K562 (cell line): Measurements from ENCODE around the gene ATP5F1D. TPM values are rescaled to one million over a fixed set of nuclear protein-coding genes. Genes with fewer than 3 reads are reported as not detected.

Experiments
- BRF1 ChIP-seq: IDR thresholded peaks from 3 replicates; pipeline ENCODE4 v1.6.1; 2011; ENCODE audit warnings: borderline replicate concordance, mild to moderate bottlenecking; ENCODE audit not compliant: insufficient read length; ENCODE audit errors: extremely low read depth
- CREB5 ChIP-seq: fragments of 250-450 bp; sonication (Bioruptor Pico); IDR thresholded peaks from 2 replicates; pipeline ENCODE4 v1.5.0; 2020; ENCODE audit warnings: mild to moderate bottlenecking
- ELK1 ChIP-seq: sonication (generic); formaldehyde crosslinking; IDR thresholded peaks from 2 replicates; pipeline ENCODE4 v1.8.1; 2022; ENCODE audit warnings: missing genetic modification reagents
- FOXA3 ChIP-seq, 2 experiments: fragments of 450-650 bp in 1 of 2; sonication (generic) in 1 of 2; formaldehyde crosslinking; IDR thresholded peaks in 1 of 2; conservative IDR thresholded peaks in 1 of 2; 2 replicates each; pipeline versions ENCODE4 v1.4.0 to v1.8.0; 2020 to 2022; ENCODE audit warnings: mild to moderate bottlenecking in 2 of 2, missing genetic modification reagents in 1 of 2
- GTF2B ChIP-seq: IDR thresholded peaks from 2 replicates; pipeline ENCODE4 v1.6.1; 2011; ENCODE audit not compliant: insufficient read length; ENCODE audit errors: extremely low read depth
- HES1 ChIP-seq: fragments of 450-650 bp; IDR thresholded peaks from 2 replicates; pipeline ENCODE4 v1.6.1; 2016; ENCODE audit warnings: low read depth, mild to moderate bottlenecking, moderate library complexity
- HLTF ChIP-seq: fragments of 450-650 bp; IDR thresholded peaks from 2 replicates; pipeline ENCODE4 v1.6.1; 2016
- NR2C2 ChIP-seq, 2 experiments: fragments of 200-800 bp in 1 of 2; sonication (Bioruptor generic) in 1 of 2; sonication (generic) in 1 of 2; formaldehyde crosslinking in 1 of 2; IDR thresholded peaks; 2 replicates each; pipeline versions ENCODE4 v1.6.1 to v1.8.0; 2016 to 2022; ENCODE audit warnings: mild to moderate bottlenecking in 1 of 2, missing compliant biosample characterization in 1 of 2, missing genetic modification characterization in 1 of 2, missing genetic modification reagents in 1 of 2
- PCBP2 ChIP-seq: fragments of 200-400 bp; formaldehyde crosslinking; IDR thresholded peaks from 2 replicates; pipeline ENCODE4 v1.6.1; 2018; ENCODE audit warnings: low read length, low read depth, mild to moderate bottlenecking, moderate library complexity; ENCODE audit not compliant: poor library complexity, severe bottlenecking
- PHF20 ChIP-seq: fragments of 450-650 bp; IDR thresholded peaks from 2 replicates; pipeline ENCODE4 v1.6.1; 2018; ENCODE audit not compliant: partially characterized antibody
- RBM34 ChIP-seq: fragments of 200-400 bp; formaldehyde crosslinking; IDR thresholded peaks from 2 replicates; pipeline ENCODE4 v1.6.1; 2018; ENCODE audit warnings: low read length, borderline replicate concordance; ENCODE audit not compliant: insufficient read depth
- SAFB ChIP-seq: fragments of 200-400 bp; formaldehyde crosslinking; IDR thresholded peaks from 2 replicates; pipeline ENCODE4 v1.6.1; 2017; ENCODE audit warnings: low read depth, low read length, borderline replicate concordance
- SMAD3 ChIP-seq: fragments of 450-650 bp; formaldehyde crosslinking; conservative IDR thresholded peaks from 2 replicates; pipeline ENCODE4 v1.4.0; 2020; ENCODE audit warnings: mild to moderate bottlenecking
- SMC3 ChIP-seq: conservative IDR thresholded peaks from 2 replicates; pipeline ENCODE4 v1.6.1; 2011; ENCODE audit warnings: low read depth, low read length, improper control_type of control experiment; ENCODE audit not compliant: insufficient read depth
- SNAPC5 ChIP-seq: fragments of 250-450 bp; sonication (Bioruptor Pico); IDR thresholded peaks from 2 replicates; pipeline ENCODE4 v1.8.0; 2021; ENCODE audit warnings: moderate library complexity, mild to moderate bottlenecking, inconsistent platforms
- ZBTB43 ChIP-seq: sonication (generic); formaldehyde crosslinking; IDR thresholded peaks from 2 replicates; pipeline ENCODE4 v1.8.0; 2023; ENCODE audit warnings: mild to moderate bottlenecking, missing genetic modification reagents
- ZNF134 ChIP-seq: fragments of 250-450 bp; sonication (Bioruptor Pico); conservative IDR thresholded peaks from 2 replicates; pipeline ENCODE4 v1.4.0; 2020
- ZNF395 ChIP-seq: fragments of 200-800 bp; sonication (Bioruptor generic); IDR thresholded peaks from 2 replicates; pipeline ENCODE4 v1.6.1; 2017; ENCODE audit warnings: missing genetic modification characterization, missing compliant biosample characterization
- ZZZ3 ChIP-seq: fragments of 450-650 bp; IDR thresholded peaks from 2 replicates; pipeline ENCODE4 v1.6.1; 2016; ENCODE audit warnings: antibody characterized with exemption, mild to moderate bottlenecking, moderate library complexity
- polyA plus RNA-seq, 8 experiments: library from polyadenylated mRNA; depleted of rRNA in 4 of 8; stranded (reverse) in 5 of 8; unstranded in 3 of 8; fragments of >200 nt; fragmentation: Nextera tagmentation in 2 of 8; fragmentation: Illumina TruSeq in 1 of 8; extraction: Ambion mirVana in 2 of 8; extraction: Trizol in 1 of 8; gene quantifications; 2 replicates each; pipeline versions ENCODE4 v1.2.1 to v1.2.3, GENCODE V29; 2011 to 2014; ENCODE audit warnings: inconsistent platforms in 1 of 8, missing spikeins in 1 of 8
- total RNA-seq, 7 experiments: library from RNA; depleted of rRNA in 6 of 7; stranded (reverse); fragments of >200 nt in 6 of 7; fragmentation: Illumina TruSeq in 2 of 7; extraction: Trizol in 2 of 7; gene quantifications; 2 replicates each; pipeline versions ENCODE4 v1.2.1 to v1.2.3, GENCODE V29; 2011 to 2021; ENCODE audit warnings: low replicate concordance in 1 of 7

The ATP5F1D gene
- total and polyA plus RNA-seq, 9 of the 15 experiments (the other 6 are each of a cell fraction or from before 2014, with no cell fraction given) = 3.9 to 409 (median 36.8) TPM

GRCh38 chr19:1239796-1240737 lies 1.5 kb upstream of the ATP5F1D start (continued):
- TF ChIP-seq PHF20 (peak; percentile 39), NR2C2 (CRISPR knock-in tag; IDR thresholded peaks at IDR 0.05) (no peak), NR2C2 (tag; IDR thresholded peaks at IDR 0.05) (peak; percentile 69), CREB5 (no peak), SNAPC5 (CRISPR knock-in tag) (no peak), SMC3 (peak; percentile 85), HLTF (no peak), ZZZ3 (no peak), GTF2B (no peak), ZNF134 (CRISPR knock-in tag) (no peak), ELK1 (CRISPR knock-in tag) (no peak), PCBP2 (no peak), FOXA3 (CRISPR knock-in tag; conservative IDR thresholded peaks at IDR 0.05 in 1 of 2, IDR thresholded peaks at IDR 0.05 in 1 of 2) (no peak), RBM34 (no peak), HES1 (no peak), BRF1 (no peak), ZBTB43 (CRISPR knock-in tag) (no peak), SMAD3 (CRISPR knock-in tag) (peak; percentile 68; the same call in 1 of the 2 replicates), SAFB (peak; percentile 19; the same call in 1 of the 2 replicates), ZNF395 (CRISPR knock-in tag) (no peak)
